ENCODE data around the gene TPD52L1.

GRCh38 chr6:125114248-125114858, 39.2 kb upstream of the TPD52L1 start:
- peak in 5 of 6 experiments; percentile 55 to 93 (median 79) for TF ChIP-seq CTCF (IDR thresholded peaks at IDR 0.05)
- no peak for TF ChIP-seq POLR2A (IDR thresholded peaks at IDR 0.05)
